ENCODE results near the gene SOX8.
A peak's percentile ranks its signal among the peaks of the same experiment; 100 is the strongest.
"Not testable (repeated sequence)": the region's sequence is repeated elsewhere in the genome, so short reads cannot be mapped to it uniquely, and the experiment has no call there.

Gene SOX8

GRCh38 chr16:955766-956165 lies 25.8 kb upstream of the SOX8 start:
- not testable (repeated sequence) for DNase-seq

GRCh38 chr16:959232-960040 lies 22.1 kb upstream of the SOX8 start:
- no peak for DNase-seq

GRCh38 chr16:962366-962765 lies 19.2 kb upstream of the SOX8 start:
- DNase-seq = no peak

GRCh38 chr16:962901-963814 lies 18.4 kb upstream of the SOX8 start:
- DNase-seq = no peak

- DNase-seq = no peak
These were observed 17.7 kb upstream of the SOX8 start for GRCh38 chr16:963913-964312.

- peak; percentile 86 for DNase-seq
These were observed 17.1 kb upstream of the SOX8 start for GRCh38 chr16:964356-965035.

GRCh38 chr16:965036-965395 lies 16.6 kb upstream of the SOX8 start:
- no peak for DNase-seq

- no peak for DNase-seq
These were observed 16.1 kb upstream of the SOX8 start for GRCh38 chr16:965487-965886.

- DNase-seq = no peak
These were observed 15.5 kb upstream of the SOX8 start for GRCh38 chr16:966035-966434.

- no peak for DNase-seq
These were observed 15.1 kb upstream of the SOX8 start for GRCh38 chr16:966505-966904.

GRCh38 chr16:967077-967541 lies 14.5 kb upstream of the SOX8 start:
- no peak for DNase-seq

GRCh38 chr16:967546-968295 lies 13.8 kb upstream of the SOX8 start:
- DNase-seq = no peak

GRCh38 chr16:968620-969019 lies 12.9 kb upstream of the SOX8 start:
- no peak for DNase-seq

GRCh38 chr16:969508-970385 lies 11.8 kb upstream of the SOX8 start:
- no peak for DNase-seq

- no peak for DNase-seq
These were observed 11.2 kb upstream of the SOX8 start for GRCh38 chr16:970386-970765.

- peak; percentile 95 for DNase-seq
These were observed 10.6 kb upstream of the SOX8 start, which contains the start of gene LMF1 for GRCh38 chr16:970766-971581. Gene LMF1 (minus strand): TSS chr16:970984. CDS start chr16:970980, 4 bp downstream.

GRCh38 chr16:971582-971905 lies 10.0 kb upstream of the SOX8 start:
- DNase-seq = no peak

- DNase-seq = no peak
These were observed 9.6 kb upstream of the SOX8 start for GRCh38 chr16:971981-972315.

- DNase-seq = no peak
These were observed 9.1 kb upstream of the SOX8 start for GRCh38 chr16:972316-973002.

- no peak for DNase-seq
These were observed 8.2 kb upstream of the SOX8 start for GRCh38 chr16:973366-973765.

Data from central memory CD4-positive, alpha-beta T cell (primary cell).